ENCODE measurements around the gene DOLPP1. TPM values are rescaled to one million over a fixed set of nuclear protein-coding genes. Genes with fewer than 3 reads are reported as not detected.

DOLPP1 gene
- total and polyA plus RNA-seq, 2 of the 13 experiments (the other 11 are each of a cell fraction or from before 2014, with no cell fraction given): 21.0 to 34.1 TPM

- TF ChIP-seq, protein P1, sequence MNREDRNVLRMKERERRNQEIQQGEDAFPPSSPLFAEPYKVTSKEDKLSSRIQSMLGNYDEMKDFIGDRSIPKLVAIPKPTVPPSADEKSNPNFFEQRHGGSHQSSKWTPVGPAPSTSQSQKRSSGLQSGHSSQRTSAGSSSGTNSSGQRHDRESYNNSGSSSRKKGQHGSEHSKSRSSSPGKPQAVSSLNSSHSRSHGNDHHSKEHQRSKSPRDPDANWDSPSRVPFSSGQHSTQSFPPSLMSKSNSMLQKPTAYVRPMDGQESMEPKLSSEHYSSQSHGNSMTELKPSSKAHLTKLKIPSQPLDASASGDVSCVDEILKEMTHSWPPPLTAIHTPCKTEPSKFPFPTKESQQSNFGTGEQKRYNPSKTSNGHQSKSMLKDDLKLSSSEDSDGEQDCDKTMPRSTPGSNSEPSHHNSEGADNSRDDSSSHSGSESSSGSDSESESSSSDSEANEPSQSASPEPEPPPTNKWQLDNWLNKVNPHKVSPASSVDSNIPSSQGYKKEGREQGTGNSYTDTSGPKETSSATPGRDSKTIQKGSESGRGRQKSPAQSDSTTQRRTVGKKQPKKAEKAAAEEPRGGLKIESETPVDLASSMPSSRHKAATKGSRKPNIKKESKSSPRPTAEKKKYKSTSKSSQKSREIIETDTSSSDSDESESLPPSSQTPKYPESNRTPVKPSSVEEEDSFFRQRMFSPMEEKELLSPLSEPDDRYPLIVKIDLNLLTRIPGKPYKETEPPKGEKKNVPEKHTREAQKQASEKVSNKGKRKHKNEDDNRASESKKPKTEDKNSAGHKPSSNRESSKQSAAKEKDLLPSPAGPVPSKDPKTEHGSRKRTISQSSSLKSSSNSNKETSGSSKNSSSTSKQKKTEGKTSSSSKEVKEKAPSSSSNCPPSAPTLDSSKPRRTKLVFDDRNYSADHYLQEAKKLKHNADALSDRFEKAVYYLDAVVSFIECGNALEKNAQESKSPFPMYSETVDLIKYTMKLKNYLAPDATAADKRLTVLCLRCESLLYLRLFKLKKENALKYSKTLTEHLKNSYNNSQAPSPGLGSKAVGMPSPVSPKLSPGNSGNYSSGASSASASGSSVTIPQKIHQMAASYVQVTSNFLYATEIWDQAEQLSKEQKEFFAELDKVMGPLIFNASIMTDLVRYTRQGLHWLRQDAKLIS (CRISPR knock-in tag; IDR thresholded peaks at IDR 0.05): no peak
- 0 out of 2 replicates have a peak, but pooled peaks have one; percentile 57 for TF ChIP-seq ZNF264 (CRISPR knock-in tag; IDR thresholded peaks at IDR 0.05)
- TF ChIP-seq, protein P2, sequence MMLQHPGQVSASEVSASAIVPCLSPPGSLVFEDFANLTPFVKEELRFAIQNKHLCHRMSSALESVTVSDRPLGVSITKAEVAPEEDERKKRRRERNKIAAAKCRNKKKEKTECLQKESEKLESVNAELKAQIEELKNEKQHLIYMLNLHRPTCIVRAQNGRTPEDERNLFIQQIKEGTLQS (CRISPR knock-in tag; IDR thresholded peaks at IDR 0.05): no peak
- TF ChIP-seq ZNF205 (CRISPR knock-in tag; IDR thresholded peaks at IDR 0.05): peak; percentile 64
- TF ChIP-seq HNRNPL (IDR thresholded peaks at IDR 0.05; ENCODE audit: low read depth, low read length): 0 out of 2 replicates have a peak, but pooled peaks have one; percentile 26
- TF ChIP-seq NONO (IDR thresholded peaks at IDR 0.05): no peak
- 0 out of 2 replicates have a peak, but pooled peaks have one; percentile 52 for TF ChIP-seq NONO (CRISPR knock-in tag; conservative IDR thresholded peaks at IDR 0.05)
- no peak for TF ChIP-seq BORCS8-MEF2B (CRISPR knock-in tag; IDR thresholded peaks at IDR 0.05)
- no peak for TF ChIP-seq SATB2 (CRISPR knock-in tag; IDR thresholded peaks at IDR 0.05)
- no peak for TF ChIP-seq SP1 (IDR thresholded peaks at IDR 0.05)
- TF ChIP-seq SP1 (CRISPR knock-in tag; IDR thresholded peaks at IDR 0.05): no peak
- TF ChIP-seq, protein P3, sequence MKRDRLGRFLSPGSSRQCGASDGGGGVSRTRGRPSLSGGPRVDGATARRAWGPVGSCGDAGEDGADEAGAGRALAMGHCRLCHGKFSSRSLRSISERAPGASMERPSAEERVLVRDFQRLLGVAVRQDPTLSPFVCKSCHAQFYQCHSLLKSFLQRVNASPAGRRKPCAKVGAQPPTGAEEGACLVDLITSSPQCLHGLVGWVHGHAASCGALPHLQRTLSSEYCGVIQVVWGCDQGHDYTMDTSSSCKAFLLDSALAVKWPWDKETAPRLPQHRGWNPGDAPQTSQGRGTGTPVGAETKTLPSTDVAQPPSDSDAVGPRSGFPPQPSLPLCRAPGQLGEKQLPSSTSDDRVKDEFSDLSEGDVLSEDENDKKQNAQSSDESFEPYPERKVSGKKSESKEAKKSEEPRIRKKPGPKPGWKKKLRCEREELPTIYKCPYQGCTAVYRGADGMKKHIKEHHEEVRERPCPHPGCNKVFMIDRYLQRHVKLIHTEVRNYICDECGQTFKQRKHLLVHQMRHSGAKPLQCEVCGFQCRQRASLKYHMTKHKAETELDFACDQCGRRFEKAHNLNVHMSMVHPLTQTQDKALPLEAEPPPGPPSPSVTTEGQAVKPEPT (CRISPR knock-in tag; IDR thresholded peaks at IDR 0.05; ENCODE audit: low read depth): peak; percentile 55; the same call in 1 of the 2 replicates
- TF ChIP-seq U2AF2 (IDR thresholded peaks at IDR 0.05; ENCODE audit: low read depth, low read length): no peak
- TF ChIP-seq ZZZ3 (CRISPR knock-in tag; IDR thresholded peaks at IDR 0.05; ENCODE audit: borderline replicate concordance): no peak
- no peak for TF ChIP-seq CEBPB (IDR thresholded peaks at IDR 0.05; ENCODE audit: borderline replicate concordance, low read depth, low read length)
- TF ChIP-seq, protein P4, sequence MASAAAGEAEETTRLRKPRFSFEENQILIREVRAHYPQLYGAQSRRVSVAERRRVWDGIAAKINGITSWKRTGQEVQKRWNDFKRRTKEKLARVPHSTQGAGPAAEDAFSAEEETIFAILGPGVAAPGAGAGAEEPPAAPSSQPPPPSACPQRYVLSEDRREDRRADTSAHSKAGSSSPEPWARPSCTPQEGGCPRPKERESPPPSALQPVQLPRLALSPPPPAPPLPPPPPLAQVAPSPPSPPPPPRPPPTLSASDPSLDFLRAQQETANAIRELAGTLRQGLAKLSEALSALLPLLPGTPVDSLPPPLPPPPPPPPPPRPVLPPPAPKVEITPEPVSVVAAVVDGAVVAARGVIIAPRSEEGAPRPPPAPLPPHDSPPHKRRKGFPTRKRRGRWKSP (CRISPR knock-in tag; IDR thresholded peaks at IDR 0.05): peak; percentile 86; the same call in 1 of the 2 replicates
- no peak for TF ChIP-seq GABPA (IDR thresholded peaks at IDR 0.05; ENCODE audit: low read depth, low read length)
- TF ChIP-seq GABPA (CRISPR knock-in tag; IDR thresholded peaks at IDR 0.05; ENCODE audit: low read depth): no peak
- TF ChIP-seq ZNF24 (IDR thresholded peaks at IDR 0.05): no peak
- TF ChIP-seq U2AF1 (optimal IDR thresholded peaks at IDR 0.05; ENCODE audit: low read depth, low read length): no peak
- no peak; the same call in 1 of the 2 replicates for TF ChIP-seq ZNF547 (CRISPR knock-in tag; IDR thresholded peaks at IDR 0.05)
- peak; percentile 56; the same call in 1 of the 2 replicates for TF ChIP-seq ZNF816 (CRISPR knock-in tag; IDR thresholded peaks at IDR 0.05; ENCODE audit: borderline replicate concordance)
- no peak for TF ChIP-seq RFX3 (CRISPR knock-in tag; IDR thresholded peaks at IDR 0.05)
- peak; percentile 11 for TF ChIP-seq TBL1XR1 (IDR thresholded peaks at IDR 0.05; ENCODE audit: borderline replicate concordance, low read length, partially characterized antibody)
These were observed 29.2 kb downstream of the DOLPP1 start (continued) for GRCh38 chr9:129109952-129110739.

All from HepG2 (cell line).